SK-N-MC (cell line): Measurements from ENCODE around the gene R3HCC1L.
"Not testable (repeated sequence)": the region's sequence is repeated elsewhere in the genome, so short reads cannot be mapped to it uniquely, and the experiment has no call there.

ENCODE experiments used
- DNase-seq: peaks from one replicate; pipeline ENCODE4 v3.0.0-alpha.2; 2011; ENCODE audit warnings: low read depth, low spot score
- H3K27ac ChIP-seq: fragments of 200-600 bp; sonication (generic); 2 replicates; pipeline ENCODE4 v1.5.1; 2016; ENCODE audit warnings: mixed run types
- H3K36me3 ChIP-seq: fragments of 200-600 bp; sonication (generic); 2 replicates; pipeline ENCODE4 v1.6.1; 2017; ENCODE audit warnings: antibody characterized with exemption, low read length, mixed read lengths; ENCODE audit not compliant: insufficient read depth
- H3K4me3 ChIP-seq: fragments of 200-600 bp; sonication (generic); 2 replicates; pipeline ENCODE4 v1.5.1; 2016
- H3K9ac ChIP-seq: fragments of 200-600 bp; sonication (generic); 2 replicates; pipeline ENCODE4 v1.8.0; 2017; ENCODE audit warnings: mixed run types, mixed read lengths; ENCODE audit not compliant: insufficient read length
- H3K9me3 ChIP-seq: fragments of 200-600 bp; sonication (generic); 2 replicates; pipeline ENCODE4 v1.6.1; 2017; ENCODE audit warnings: low read depth, mild to moderate bottlenecking, antibody characterized with exemption, low read length, moderate library complexity, mixed read lengths
- EZH2 ChIP-seq: fragments of 200-600 bp; sonication (generic); IDR thresholded peaks from one replicate; pipeline ENCODE4 v1.6.1; 2017; ENCODE audit warnings: antibody characterized with exemption
- FOXP2 ChIP-seq: optimal IDR thresholded peaks from 2 replicates; pipeline ENCODE3; 2011; ENCODE audit warnings: mild to moderate bottlenecking, moderate library complexity; ENCODE audit not compliant: insufficient read depth; ENCODE audit errors: extremely low read length, control extremely low read depth
- POLR2AphosphoS5 ChIP-seq: IDR thresholded peaks from 2 replicates; pipeline ENCODE4 v1.6.1; 2012; ENCODE audit warnings: mild to moderate bottlenecking, low read depth, low read length, borderline replicate concordance

The R3HCC1L gene

GRCh38 chr10:98163941-98164340 is 29.5 kb downstream of the R3HCC1L start:
- H3K4me3 ChIP-seq: no peak overlapping the region
- H3K9ac ChIP-seq: no peak overlapping the region
- TF ChIP-seq EZH2: no peak
- no peak for TF ChIP-seq FOXP2
- TF ChIP-seq POLR2AphosphoS5: no peak
- no peaks in the 10 kb centered on the region for H3K36me3 ChIP-seq
- no peak overlapping the region for H3K27ac ChIP-seq
- no peak for DNase-seq
- no peaks in the 10 kb centered on the region for H3K9me3 ChIP-seq

- Histone ChIP-seq H3K36me3 (no peaks in the 10 kb centered on the region), H3K4me3 (no peak overlapping the region), H3K27ac (no peak overlapping the region), H3K9me3 (no peaks in the 10 kb centered on the region), H3K9ac (no peak overlapping the region)
- no peak for DNase-seq
- TF ChIP-seq EZH2 (no peak), FOXP2 (no peak), POLR2AphosphoS5 (no peak)
These were observed 32.7 kb downstream of the R3HCC1L start for GRCh38 chr10:98167191-98167590.

- no peaks in the 10 kb centered on the region for H3K36me3 ChIP-seq
- no peak overlapping the region for H3K9ac ChIP-seq
- TF ChIP-seq FOXP2: no peak
- no peak for TF ChIP-seq EZH2
- no peak for TF ChIP-seq POLR2AphosphoS5
- no peak overlapping the region for H3K27ac ChIP-seq
- DNase-seq: no peak
- H3K9me3 ChIP-seq: no peaks in the 10 kb centered on the region
- no peak overlapping the region for H3K4me3 ChIP-seq
These were observed 33.7 kb downstream of the R3HCC1L start for GRCh38 chr10:98168147-98168546.

- no peak overlapping the region for H3K4me3 ChIP-seq
- no peak for TF ChIP-seq POLR2AphosphoS5
- TF ChIP-seq FOXP2: no peak
- no peak for TF ChIP-seq EZH2
- H3K36me3 ChIP-seq: no peaks in the 10 kb centered on the region
- no peak overlapping the region for H3K9ac ChIP-seq
- no peak overlapping the region for H3K27ac ChIP-seq
- no peaks in the 10 kb centered on the region for H3K9me3 ChIP-seq
- no peak for DNase-seq
These were observed 34.3 kb downstream of the R3HCC1L start for GRCh38 chr10:98168766-98169165.

- TF ChIP-seq EZH2 (no peak), POLR2AphosphoS5 (no peak), FOXP2 (no peak)
- H3K9ac ChIP-seq: no peak overlapping the region
- H3K27ac ChIP-seq: no peak overlapping the region
- H3K9me3 ChIP-seq: no peaks in the 10 kb centered on the region
- DNase-seq: no peak
- H3K36me3 ChIP-seq: no peaks in the 10 kb centered on the region
- H3K4me3 ChIP-seq: no peak overlapping the region
These were observed 34.9 kb downstream of the R3HCC1L start for GRCh38 chr10:98169379-98169778.

GRCh38 chr10:98170249-98171117 is 36.0 kb downstream of the R3HCC1L start:
- no peak for DNase-seq
- no peak overlapping the region for H3K27ac ChIP-seq
- H3K36me3 ChIP-seq: no peaks in the 10 kb centered on the region
- no peak overlapping the region for H3K4me3 ChIP-seq
- no peaks in the 10 kb centered on the region for H3K9me3 ChIP-seq
- TF ChIP-seq FOXP2: no peak
- TF ChIP-seq POLR2AphosphoS5: no peak
- no peak for TF ChIP-seq EZH2
- H3K9ac ChIP-seq: no peak overlapping the region

- Histone ChIP-seq H3K4me3 (no peak overlapping the region), H3K36me3 (no peaks in the 10 kb centered on the region), H3K9ac (no peak overlapping the region), H3K9me3 (no peaks in the 10 kb centered on the region), H3K27ac (no peak overlapping the region)
- TF ChIP-seq FOXP2: no peak
- no peak for TF ChIP-seq EZH2
- TF ChIP-seq POLR2AphosphoS5: no peak
- no peak for DNase-seq
These were observed 37.6 kb downstream of the R3HCC1L start for GRCh38 chr10:98172073-98172472.

GRCh38 chr10:98172495-98172894 is 38.0 kb downstream of the R3HCC1L start:
- TF ChIP-seq POLR2AphosphoS5 (no peak), EZH2 (no peak), FOXP2 (no peak)
- no peak for DNase-seq
- Histone ChIP-seq H3K27ac (no peak overlapping the region), H3K9ac (no peak overlapping the region), H3K36me3 (no peaks in the 10 kb centered on the region), H3K9me3 (no peaks in the 10 kb centered on the region), H3K4me3 (no peak overlapping the region)

GRCh38 chr10:98173260-98173659 is 38.8 kb downstream of the R3HCC1L start:
- Histone ChIP-seq H3K9me3 (no peaks in the 10 kb centered on the region), H3K9ac (no peak overlapping the region), H3K36me3 (no peaks in the 10 kb centered on the region), H3K4me3 (no peak overlapping the region), H3K27ac (no peak overlapping the region)
- DNase-seq: no peak
- no peak for TF ChIP-seq EZH2
- no peak for TF ChIP-seq FOXP2
- no peak for TF ChIP-seq POLR2AphosphoS5

GRCh38 chr10:98182351-98182915 is 48.0 kb downstream of the R3HCC1L start:
- not testable (repeated sequence) for H3K27ac ChIP-seq, H3K9ac ChIP-seq, H3K4me3 ChIP-seq, DNase-seq, H3K9me3 ChIP-seq, H3K36me3 ChIP-seq
